Activated CD8-positive, alpha-beta memory T cell treated with anti-CD3 and anti-CD28 coated beads, Interleukin-2, amount 10 ng/mL, durations not matched to agents 7 days and 5 days (primary cell): Measurements from ENCODE around the gene HMX2. TPM values are rescaled to one million over a fixed set of nuclear protein-coding genes. Genes with fewer than 3 reads are reported as not detected.

ENCODE experiments used
- ATAC-seq: fragments of 150-1000 bp; cut with Tn5 transposase; one replicate; pipeline ENCODE4 v1.10.0; 2021; ENCODE audit warnings: moderate library complexity
- CTCF ChIA-PET: fragments of 350-600 bp; sonication (Branson Sonifier 250); formaldehyde crosslinking; loops from one replicate; lab custom pipeline; 2021; ENCODE audit warnings: antibody characterized with exemption; lab: Charles Lee
- DNase-seq: peaks from one replicate; pipeline ENCODE4 v3.0.0-alpha.2; 2020
- H3K27ac Mint-ChIP-seq: one replicate; pipeline ENCODE4 v1.8.0; 2021; ENCODE audit warnings: mild to moderate bottlenecking, mixed read lengths
- H3K27me3 Mint-ChIP-seq: one replicate; pipeline ENCODE4 v1.8.0; 2021; ENCODE audit warnings: mixed read lengths
- H3K36me3 Mint-ChIP-seq: one replicate; pipeline ENCODE4 v1.8.0; 2021; ENCODE audit warnings: mild to moderate bottlenecking, mixed read lengths
- H3K4me1 Mint-ChIP-seq: one replicate; pipeline ENCODE4 v1.8.0; 2021; ENCODE audit warnings: mixed read lengths
- H3K4me3 Mint-ChIP-seq: one replicate; pipeline ENCODE4 v1.8.0; 2021; ENCODE audit warnings: mild to moderate bottlenecking, moderate library complexity, mixed read lengths
- H3K9me3 Mint-ChIP-seq: one replicate; pipeline ENCODE4 v1.8.0; 2022; ENCODE audit warnings: low read depth, mixed read lengths
- total RNA-seq, 2 experiments: library from RNA; stranded (reverse); gene quantifications; one replicate each; pipeline ENCODE4 v1.2.3, GENCODE V29; 2021

HMX2 gene
- total RNA-seq, 2 experiments from 2014 or later, result not detected

DNA sequence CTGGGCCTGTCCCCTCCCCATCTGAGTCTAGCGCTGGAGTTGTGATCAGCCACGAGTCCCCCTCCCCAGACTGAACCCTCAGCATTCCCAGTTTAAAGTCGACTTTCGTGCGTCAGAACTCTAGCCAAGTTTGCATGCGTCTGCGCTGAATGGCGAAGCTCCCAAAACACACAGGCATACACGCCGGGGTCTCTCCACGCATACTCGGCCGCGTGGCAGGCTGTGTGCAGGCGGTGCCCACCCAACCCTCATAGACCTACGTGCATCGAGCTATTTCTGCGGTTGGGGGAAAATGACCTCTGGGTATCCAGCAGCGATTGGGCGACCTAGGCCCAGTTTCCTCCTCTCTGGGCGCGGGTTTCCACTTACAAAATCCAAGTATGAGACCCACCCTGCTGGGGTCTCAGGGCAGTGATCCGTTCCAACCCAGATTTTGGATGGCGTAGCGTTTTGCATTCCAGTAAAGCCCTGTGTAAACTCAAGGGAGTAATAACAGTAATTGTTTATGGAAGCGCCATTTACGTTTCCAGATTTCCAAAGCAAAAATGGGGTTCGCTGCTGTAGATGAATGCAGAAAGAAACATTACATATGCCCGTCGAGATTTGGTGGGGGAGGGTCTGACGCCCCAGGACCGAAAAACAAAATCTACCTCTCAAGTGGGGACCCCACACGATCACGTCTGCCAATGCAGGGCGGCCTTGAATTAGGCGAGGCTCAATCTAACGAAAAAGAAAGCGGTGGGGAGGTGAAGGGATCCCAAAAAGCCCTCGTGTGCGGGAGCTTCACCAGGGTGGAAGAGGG lies 14.2 kb upstream of the HMX2 start:
- CTCF ChIA-PET, result interaction anchor here (0.7 to 4.5 kb wide), 9 partner anchors 11 to 424 kb away, joined by 3 to 25 read pairs (median 5); partner anchors contain the start of gene HMX2
- Mint-ChIP-seq H3K27ac (peak overlapping the region; percentile 67), H3K4me1 (peaks cover 30% of the 10 kb centered on the region), H3K4me3 (no peak overlapping the region), H3K27me3 (peaks cover 88% of the 10 kb centered on the region), H3K9me3 (no peaks in the 10 kb centered on the region), H3K36me3 (peaks cover 5% of the 10 kb centered on the region)
- DNase-seq, result no peak
- ATAC-seq, result no peak

DNA sequence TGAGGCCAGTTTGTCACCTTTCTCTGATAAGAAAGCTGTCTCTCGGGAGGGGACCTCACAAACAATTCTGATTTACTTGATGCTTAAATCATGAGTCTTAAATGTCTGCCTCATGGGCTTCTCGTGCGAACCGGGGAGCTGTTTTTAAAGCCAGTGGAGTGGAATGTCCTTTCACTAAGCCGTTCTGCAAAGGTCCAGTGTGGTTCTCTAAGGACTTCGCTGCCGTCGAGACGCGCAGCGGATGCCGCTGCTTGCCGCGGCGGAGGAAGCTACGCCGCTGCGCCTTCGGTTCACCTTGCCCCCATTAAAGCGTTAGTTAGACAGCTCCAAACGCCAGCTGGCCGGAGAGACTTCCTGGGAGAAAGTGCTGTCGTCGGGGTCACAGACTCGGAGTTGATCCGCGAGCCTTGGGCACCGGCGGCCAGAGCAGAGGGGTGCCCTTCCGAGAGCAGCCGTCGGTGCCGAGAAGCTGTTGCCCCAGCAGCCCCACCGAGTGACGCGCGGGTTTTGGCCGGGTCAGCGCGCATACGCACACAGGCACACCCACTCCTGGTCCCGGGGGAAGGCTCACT lies 13.5 kb upstream of the HMX2 start:
- DNase-seq (no peak), ATAC-seq (no peak)
- H3K9me3 Mint-ChIP-seq, result no peaks in the 10 kb centered on the region
- peaks cover 90% of the 10 kb centered on the region for H3K27me3 Mint-ChIP-seq
- H3K4me3 Mint-ChIP-seq, result peak overlapping the region; percentile 35
- H3K4me1 Mint-ChIP-seq, result peaks cover 31% of the 10 kb centered on the region
- CTCF ChIA-PET, result interaction anchor here (1.1 to 4.5 kb wide), 6 partner anchors 11 to 424 kb away, joined by 3 to 25 read pairs (median 6); partner anchors contain the start of gene HMX2
- H3K36me3 Mint-ChIP-seq, result peaks cover 5% of the 10 kb centered on the region
- peak overlapping the region; percentile 67 for H3K27ac Mint-ChIP-seq

DNA sequence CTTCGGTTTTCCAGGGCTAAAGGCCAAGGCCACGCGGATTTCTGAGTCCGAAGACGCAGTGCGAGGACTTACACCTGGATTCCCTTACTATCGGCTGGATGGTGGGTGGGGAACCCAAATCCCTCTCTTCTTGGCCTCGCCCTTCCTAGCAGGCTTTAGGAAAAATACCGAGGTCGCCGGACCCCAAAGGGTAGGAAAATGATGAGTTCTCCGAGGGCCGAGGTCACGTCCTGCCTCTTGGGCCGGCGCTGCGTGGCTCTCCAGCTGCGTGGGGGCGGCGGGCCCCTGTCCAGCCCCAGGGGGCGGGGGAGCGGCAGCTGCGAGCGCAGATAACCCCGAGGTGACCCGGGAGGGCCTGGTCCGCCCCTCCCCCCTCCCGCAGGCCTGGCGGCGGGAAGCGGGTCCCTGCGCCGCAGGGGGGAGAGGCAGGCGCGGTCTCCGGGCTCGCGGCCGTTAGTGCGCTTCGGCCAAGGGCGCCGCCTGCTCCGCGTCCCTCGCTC lies 13.0 kb upstream of the HMX2 start:
- H3K4me1 Mint-ChIP-seq, result peaks cover 35% of the 10 kb centered on the region
- H3K9me3 Mint-ChIP-seq, result no peaks in the 10 kb centered on the region
- peak overlapping the region; percentile 48 for H3K4me3 Mint-ChIP-seq
- CTCF ChIA-PET, result interaction anchor here (1.1 to 4.5 kb wide), 5 partner anchors 10 to 423 kb away, joined by 3 to 25 read pairs (median 5); partner anchors contain the start of gene HMX2
- peaks cover 90% of the 10 kb centered on the region for H3K27me3 Mint-ChIP-seq
- H3K27ac Mint-ChIP-seq, result no peak overlapping the region
- DNase-seq (no peak), ATAC-seq (no peak)
- H3K36me3 Mint-ChIP-seq, result peaks cover 5% of the 10 kb centered on the region

DNA sequence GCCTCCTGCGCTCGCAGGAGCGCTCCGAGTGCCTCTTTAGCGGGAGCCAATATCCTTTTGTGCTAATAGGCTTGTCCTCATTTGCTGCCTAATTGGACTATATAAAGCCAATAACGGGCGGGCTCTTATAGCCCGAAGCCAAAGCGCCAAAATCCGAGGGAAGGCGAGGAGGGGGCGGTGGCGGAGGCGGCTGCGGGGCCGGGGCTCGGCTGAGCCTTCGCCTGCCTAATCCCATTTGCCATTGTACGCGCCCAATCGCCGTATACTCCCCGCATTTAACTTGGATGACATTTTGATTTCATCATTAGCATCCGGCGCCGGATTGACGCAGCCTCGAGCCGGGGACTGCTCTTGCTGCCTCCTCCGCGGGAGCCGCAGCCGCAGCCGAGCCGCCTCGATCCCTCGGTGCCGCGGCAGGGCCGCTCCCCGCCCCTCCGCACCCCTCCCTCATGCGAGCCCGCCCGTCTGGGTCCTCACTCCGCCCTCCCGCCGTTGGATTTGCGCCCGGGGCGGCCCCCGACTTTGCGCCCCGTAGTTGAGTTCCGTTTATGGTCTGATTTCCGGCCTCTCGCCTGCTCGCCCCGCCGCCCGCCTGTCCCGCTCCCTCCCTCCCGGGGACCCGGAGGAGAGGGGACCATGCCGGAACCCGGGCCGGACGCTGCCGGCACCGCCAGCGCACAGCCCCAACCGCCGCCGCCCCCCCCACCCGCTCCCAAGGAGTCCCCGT lies 12.4 kb upstream of the HMX2 start, which contains the start of gene HMX3:
HMX3 (plus strand) TSS at position 556 of the 727 bp plus-strand sequence; CDS start at position 637, 81 bp downstream.
- CTCF ChIA-PET, result no interaction called here
- H3K27me3 Mint-ChIP-seq, result peaks cover 90% of the 10 kb centered on the region
- peak within 1 kb of the TSS; percentile 51 for H3K4me3 Mint-ChIP-seq
- peak; percentile 49 for ATAC-seq
- peak within 1 kb of the TSS; percentile 82 for H3K27ac Mint-ChIP-seq
- H3K4me1 Mint-ChIP-seq, result peaks cover 35% of the 10 kb centered on the region
- H3K36me3 Mint-ChIP-seq, result peaks cover 5% of the 10 kb centered on the region
- H3K9me3 Mint-ChIP-seq, result no peaks in the 10 kb centered on the region
- DNase-seq, result peak; percentile 54

DNA sequence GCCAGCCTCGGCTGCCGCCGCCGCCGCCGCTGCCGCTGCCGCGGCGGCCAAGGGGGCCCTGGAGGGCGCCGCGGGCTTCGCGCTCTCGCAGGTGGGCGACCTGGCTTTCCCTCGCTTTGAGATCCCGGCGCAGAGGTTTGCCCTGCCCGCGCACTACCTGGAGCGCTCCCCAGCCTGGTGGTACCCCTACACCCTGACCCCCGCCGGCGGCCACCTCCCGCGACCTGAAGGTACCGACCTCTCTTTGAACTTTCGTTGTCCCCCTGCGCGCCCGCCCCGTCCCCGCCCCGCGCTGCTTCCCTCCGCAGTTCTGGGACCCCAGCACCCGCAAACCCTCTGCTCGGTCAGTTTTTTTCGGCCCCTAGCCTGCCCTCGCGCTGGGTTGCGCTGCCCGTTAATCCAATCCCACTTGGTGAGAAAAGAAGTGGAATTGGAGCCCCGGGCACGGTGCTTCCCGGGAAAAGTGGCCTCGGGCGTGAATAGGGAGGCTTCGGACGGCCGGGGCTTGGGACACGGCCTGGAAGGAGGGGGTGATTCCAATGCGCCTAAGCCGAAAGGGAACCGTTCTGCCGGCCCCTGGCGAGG lies 11.6 kb upstream of the HMX2 start:
- Mint-ChIP-seq H3K27ac (peak overlapping the region; percentile 43), H3K36me3 (peaks cover 5% of the 10 kb centered on the region), H3K4me1 (peaks cover 35% of the 10 kb centered on the region), H3K27me3 (peaks cover 90% of the 10 kb centered on the region), H3K4me3 (no peak overlapping the region), H3K9me3 (no peaks in the 10 kb centered on the region)
- CTCF ChIA-PET, result interaction anchor here (5.2 kb wide), 1 partner anchor 14 kb away, joined by 26 read pairs; no protein-coding TSS in a partner anchor
- ATAC-seq (no peak), DNase-seq (no peak)

DNA sequence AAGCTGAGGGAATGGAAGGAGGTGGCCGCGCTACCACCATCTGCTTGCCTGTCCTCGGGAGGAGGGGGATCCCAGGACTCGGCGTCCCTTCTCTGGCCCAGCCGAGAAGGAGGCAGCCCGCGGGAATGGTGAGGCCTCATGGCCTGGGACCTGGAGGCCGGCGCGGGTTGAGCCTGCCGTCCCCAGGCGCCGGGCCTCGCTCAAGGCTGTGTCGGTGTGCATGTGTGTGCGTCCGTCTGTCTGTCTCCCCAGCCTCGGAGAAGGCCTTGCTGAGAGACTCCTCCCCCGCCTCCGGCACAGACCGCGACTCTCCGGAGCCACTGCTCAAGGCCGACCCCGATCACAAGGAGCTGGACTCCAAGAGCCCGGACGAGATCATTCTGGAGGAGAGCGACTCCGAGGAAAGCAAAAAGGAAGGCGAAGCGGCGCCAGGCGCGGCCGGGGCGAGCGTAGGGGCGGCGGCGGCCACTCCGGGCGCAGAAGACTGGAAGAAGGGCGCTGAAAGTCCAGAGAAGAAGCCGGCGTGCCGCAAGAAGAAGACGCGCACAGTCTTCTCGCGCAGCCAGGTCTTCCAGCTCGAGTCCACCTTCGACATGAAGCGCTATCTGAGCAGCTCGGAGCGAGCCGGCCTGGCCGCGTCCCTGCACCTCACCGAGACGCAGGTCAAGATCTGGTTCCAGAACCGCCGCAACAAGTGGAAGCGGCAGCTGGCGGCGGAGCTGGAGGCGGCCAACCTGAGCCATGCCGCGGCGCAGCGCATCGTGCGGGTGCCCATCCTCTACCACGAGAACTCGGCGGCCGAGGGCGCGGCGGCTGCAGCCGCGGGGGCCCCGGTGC lies 10.9 kb upstream of the HMX2 start:
- CTCF ChIA-PET, result interaction anchor here (5.2 kb wide), 1 partner anchor 13 kb away, joined by 26 read pairs; no protein-coding TSS in a partner anchor
- Mint-ChIP-seq H3K9me3 (no peaks in the 10 kb centered on the region), H3K4me3 (peak overlapping the region; percentile 51), H3K27me3 (peaks cover 91% of the 10 kb centered on the region), H3K36me3 (peaks cover 5% of the 10 kb centered on the region), H3K27ac (peak overlapping the region; percentile 82), H3K4me1 (peaks cover 35% of the 10 kb centered on the region)
- DNase-seq, result no peak
- no peak for ATAC-seq

DNA sequence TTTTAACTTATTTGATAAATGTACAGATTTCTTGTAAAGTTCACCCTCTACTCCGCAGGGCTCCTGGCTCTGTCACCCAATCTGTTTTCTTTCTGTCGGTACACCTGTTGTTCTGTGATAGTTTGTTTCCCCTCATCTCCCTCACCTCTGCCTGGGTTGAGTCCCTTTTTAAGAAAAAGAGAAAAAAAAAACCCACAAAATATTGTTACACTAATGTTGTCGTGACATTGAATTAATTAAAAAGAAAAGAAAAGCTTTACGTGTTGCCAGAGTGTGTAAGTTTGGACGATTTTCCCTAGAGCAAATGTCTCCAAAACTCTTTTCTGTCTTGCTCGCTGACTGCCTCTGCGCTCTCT lies 8.8 kb upstream of the HMX2 start:
- peaks cover 4% of the 10 kb centered on the region for H3K36me3 Mint-ChIP-seq
- DNase-seq, result no peak
- CTCF ChIA-PET, result interaction anchor here (1.0 to 5.2 kb wide), 3 partner anchors 11 to 102 kb away, joined by 3 to 26 read pairs (median 3); partner anchors contain the start of gene BUB3
- no peak for ATAC-seq
- peaks cover 20% of the 10 kb centered on the region for H3K4me1 Mint-ChIP-seq
- H3K4me3 Mint-ChIP-seq, result no peak overlapping the region
- peak overlapping the region; percentile 9 for H3K27ac Mint-ChIP-seq
- peaks cover 89% of the 10 kb centered on the region for H3K27me3 Mint-ChIP-seq
- no peaks in the 10 kb centered on the region for H3K9me3 Mint-ChIP-seq

DNA sequence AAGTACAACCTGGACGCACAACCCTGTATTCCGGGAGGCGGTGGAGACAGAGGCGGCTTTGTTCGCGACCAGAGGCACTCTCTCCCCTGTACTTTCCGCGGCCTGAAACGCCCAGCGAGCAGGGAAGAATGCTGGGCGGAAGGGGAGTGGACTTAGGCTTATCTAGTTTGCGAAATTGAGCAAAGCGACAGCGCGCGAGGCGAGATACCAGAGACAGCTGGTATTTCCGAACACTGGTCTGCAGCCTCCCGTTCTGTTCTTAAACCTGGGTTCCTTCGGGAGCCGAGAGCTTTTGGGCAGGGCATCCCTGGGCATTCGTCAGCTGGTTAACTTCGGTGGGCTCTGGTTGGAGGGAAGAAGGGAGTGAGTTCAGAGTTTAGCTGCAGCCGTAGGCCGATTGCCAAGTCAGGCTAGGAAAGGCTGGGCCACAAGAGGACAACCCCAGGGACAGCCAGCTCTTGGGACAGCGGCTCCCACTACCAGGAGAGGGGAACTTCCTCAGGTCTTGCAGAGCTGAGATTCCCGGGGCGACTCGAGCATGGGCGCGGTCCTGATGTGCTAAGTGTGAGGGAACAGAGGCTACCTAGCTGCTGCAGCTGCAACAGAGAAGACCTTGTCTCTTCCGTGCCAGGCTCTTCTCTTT lies 8.3 kb upstream of the HMX2 start:
- Mint-ChIP-seq H3K4me1 (peaks cover 16% of the 10 kb centered on the region), H3K36me3 (peaks cover 4% of the 10 kb centered on the region), H3K4me3 (no peak overlapping the region), H3K27ac (peak overlapping the region; percentile 54), H3K9me3 (no peaks in the 10 kb centered on the region), H3K27me3 (peaks cover 89% of the 10 kb centered on the region)
- no peak for ATAC-seq
- CTCF ChIA-PET, result interaction anchor here (1.0 to 5.2 kb wide), 2 partner anchors 11 to 102 kb away, joined by 3 to 26 read pairs; no protein-coding TSS in a partner anchor
- DNase-seq, result no peak

DNA sequence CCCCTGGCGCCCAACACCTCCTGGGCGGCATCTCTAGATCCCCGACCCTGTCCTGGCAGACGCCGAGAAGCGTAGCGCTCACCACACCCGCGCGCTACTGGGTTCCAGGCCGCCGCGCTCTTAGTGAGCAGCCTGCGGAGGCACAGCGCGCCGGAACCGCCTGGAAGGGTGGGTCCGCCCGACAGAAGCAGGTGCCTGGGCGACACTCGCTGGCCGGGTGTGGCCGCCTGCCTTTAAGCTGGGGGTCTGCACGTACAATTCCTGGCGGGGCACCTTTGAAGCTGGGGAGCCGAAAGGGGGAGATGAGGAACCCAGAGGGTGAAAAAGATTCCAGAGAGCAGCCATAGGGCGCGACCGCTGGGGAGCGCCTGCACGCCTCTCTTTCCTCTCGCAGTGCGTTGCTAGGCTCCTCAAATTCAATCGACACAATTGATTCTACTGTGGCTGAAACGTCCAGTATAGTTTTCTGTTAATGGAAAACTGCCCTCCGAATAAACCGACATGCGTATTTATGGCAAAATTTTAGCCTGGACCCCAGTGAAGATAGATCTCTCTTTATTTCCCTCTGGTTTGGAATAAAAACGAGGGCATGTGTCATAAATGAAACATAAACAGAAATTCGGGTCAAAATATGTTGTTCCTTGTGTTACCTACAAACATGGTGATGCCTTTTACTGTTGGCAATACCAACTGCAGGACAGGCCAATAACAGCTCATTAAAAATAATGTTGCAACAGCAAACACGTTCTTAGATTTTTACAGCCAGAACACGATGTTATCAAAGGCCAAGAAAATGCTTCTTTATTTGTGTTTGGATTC lies 7.6 kb upstream of the HMX2 start:
- Mint-ChIP-seq H3K27me3 (peaks cover 92% of the 10 kb centered on the region), H3K36me3 (peaks cover 4% of the 10 kb centered on the region), H3K9me3 (no peaks in the 10 kb centered on the region), H3K4me1 (peaks cover 19% of the 10 kb centered on the region), H3K4me3 (no peak overlapping the region), H3K27ac (no peak overlapping the region)
- DNase-seq (no peak), ATAC-seq (no peak)
- CTCF ChIA-PET, result interaction anchor here (1.0 to 5.2 kb wide), 2 partner anchors 10 to 101 kb away, joined by 3 to 26 read pairs; no protein-coding TSS in a partner anchor

DNA sequence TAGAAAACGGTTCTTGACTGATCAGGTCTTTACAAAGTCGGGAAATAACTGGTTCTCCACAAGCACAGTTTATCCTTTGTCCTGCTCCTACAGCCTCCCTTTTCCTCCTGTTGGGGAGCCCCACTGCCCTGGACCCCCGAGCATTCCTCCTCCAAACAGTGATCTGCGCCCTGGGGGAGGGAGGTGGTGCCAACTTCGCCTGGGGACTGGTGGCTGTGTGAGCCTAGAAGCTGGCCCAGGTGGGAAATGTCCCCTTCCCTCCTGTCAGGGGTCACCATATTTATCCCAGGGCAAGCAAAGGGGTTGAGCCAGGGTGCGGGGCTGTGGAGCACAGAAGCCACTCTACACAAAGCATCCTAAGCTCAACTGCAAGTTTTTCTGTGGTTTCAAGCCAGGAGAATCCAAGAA lies 6.9 kb upstream of the HMX2 start:
- Mint-ChIP-seq H3K27ac (no peak overlapping the region), H3K27me3 (peaks cover 93% of the 10 kb centered on the region), H3K4me1 (peaks cover 22% of the 10 kb centered on the region), H3K4me3 (no peak overlapping the region), H3K9me3 (no peaks in the 10 kb centered on the region), H3K36me3 (peaks cover 4% of the 10 kb centered on the region)
- ATAC-seq, result no peak
- CTCF ChIA-PET, result interaction anchor here (0.8 to 5.2 kb wide), 2 partner anchors 9 to 96 kb away, joined by 3 to 26 read pairs; no protein-coding TSS in a partner anchor
- DNase-seq, result no peak
